A549 (cell line): Measurements from ENCODE around the gene PPP1R18. TPM values are rescaled to one million over a fixed set of nuclear protein-coding genes. Genes with fewer than 3 reads are reported as not detected.

ENCODE experiments used
- ATAC-seq, 2 experiments: fragments of 200-7000 bp in 1 of 2; fragments of >200 bp in 1 of 2; cut with Nextera tagmentation in 1 of 2; cut with Tn5 transposase in 1 of 2; 3 replicates each; pipeline versions ENCODE4 v1.8.0 to v1.9.1; 2018 to 2020; ENCODE audit warnings: mild to moderate bottlenecking in 1 of 2, moderate library complexity in 1 of 2
- CTCF ChIA-PET: fragments of 300-600 bp; sonication (Branson Sonifier 250); formaldehyde crosslinking; extraction: SDS; loops from one replicate; lab custom pipeline; 2021; ENCODE audit warnings: antibody characterized with exemption, inconsistent platforms; lab: Yijun Ruan, JAX
- POLR2A ChIA-PET: fragments of 350-600 bp; formaldehyde crosslinking; extraction: SDS; loops from one replicate; lab custom pipeline; 2021; ENCODE audit warnings: antibody characterized with exemption, inconsistent platforms; lab: Yijun Ruan, JAX
- DNase-seq, 2 experiments: peaks; one replicate each; pipeline versions ENCODE4 v3.0.0 to v3.0.0-alpha.2; 2011 to 2016; ENCODE audit warnings: low read depth in 1 of 2, low spot score in 1 of 2
- FAIRE-seq: peaks from 2 replicates; lab custom pipeline; 2011; peaks lifted over from hg19 to GRCh38; lab: Jason Lieb, UNC
- H3K27ac ChIP-seq, 2 experiments: fragments of >200 bp; sonication (Bioruptor Twin); formaldehyde crosslinking; 3 replicates each; pipeline ENCODE4 v1.5.1; 2016 to 2017
- H3K4me1 ChIP-seq: fragments of >200 bp; sonication (Bioruptor Twin); formaldehyde crosslinking; 3 replicates; pipeline ENCODE4 v1.6.1; 2016
- H3K4me2 ChIP-seq: fragments of >200 bp; sonication (Bioruptor Twin); formaldehyde crosslinking; 3 replicates; pipeline ENCODE4 v1.6.1; 2016
- H3K4me3 ChIP-seq: fragments of >200 bp; sonication (Bioruptor Twin); formaldehyde crosslinking; 3 replicates; pipeline ENCODE4 v1.5.1; 2016
- H3K9me3 ChIP-seq: fragments of >200 bp; sonication (Bioruptor Twin); formaldehyde crosslinking; 3 replicates; pipeline ENCODE4 v1.6.1; 2016
- ATOH8 ChIP-seq: fragments of 250-450 bp; sonication (Bioruptor Pico); IDR thresholded peaks from 2 replicates; pipeline ENCODE4 v1.5.0; 2020; ENCODE audit warnings: low read depth, mild to moderate bottlenecking, moderate library complexity
- BHLHE40 ChIP-seq: IDR thresholded peaks from 2 replicates; pipeline ENCODE4 v1.6.1; 2012; ENCODE audit warnings: low read depth, low read length, inconsistent platforms
- CBX8 ChIP-seq: fragments of 200-600 bp; sonication (generic); IDR thresholded peaks from 2 replicates; pipeline ENCODE4 v1.6.1; 2016
- CTCF ChIP-seq: fragments of >200 bp; sonication (Bioruptor Twin); formaldehyde crosslinking; IDR thresholded peaks from 3 replicates; pipeline ENCODE4 v1.5.1; 2016
- EHF ChIP-seq: fragments of 250-450 bp; sonication (Bioruptor Pico); IDR thresholded peaks from 2 replicates; pipeline ENCODE4 v1.5.0; 2020; ENCODE audit warnings: mild to moderate bottlenecking
- EHMT2 ChIP-seq: fragments of 200-600 bp; sonication (generic); IDR thresholded peaks from 2 replicates; pipeline ENCODE4 v1.6.1; 2016; ENCODE audit warnings: antibody characterized with exemption, low read depth, mild to moderate bottlenecking, moderate library complexity
- FOXS1 ChIP-seq: fragments of 250-450 bp; sonication (Bioruptor Pico); IDR thresholded peaks from 2 replicates; pipeline ENCODE4 v1.5.0; 2020; ENCODE audit warnings: mild to moderate bottlenecking, moderate library complexity
- GATA3 ChIP-seq: IDR thresholded peaks from 2 replicates; pipeline ENCODE4 v1.6.1; 2012; ENCODE audit warnings: borderline replicate concordance
- HEYL ChIP-seq: fragments of 250-450 bp; sonication (Bioruptor Pico); IDR thresholded peaks from 2 replicates; pipeline ENCODE4 v1.8.0; 2021; ENCODE audit warnings: mild to moderate bottlenecking, moderate library complexity
- HOXB5 ChIP-seq: fragments of 250-450 bp; sonication (Bioruptor Pico); IDR thresholded peaks from 2 replicates; pipeline ENCODE4 v1.5.0; 2020; ENCODE audit warnings: mild to moderate bottlenecking, moderate library complexity
- MAFK ChIP-seq: fragments of 450-650 bp; IDR thresholded peaks from 2 replicates; pipeline ENCODE4 v1.6.1; 2014; ENCODE audit not compliant: partially characterized antibody
- MAX ChIP-seq: IDR thresholded peaks from 2 replicates; pipeline ENCODE4 v1.6.1; 2012
- MAZ ChIP-seq: fragments of 150-350 bp; IDR thresholded peaks from 2 replicates; pipeline ENCODE4 v1.6.1; 2014; ENCODE audit warnings: antibody characterized with exemption, low read depth, low read length, borderline replicate concordance
- NFE2L2 ChIP-seq: fragments of 150-350 bp; conservative IDR thresholded peaks from 2 replicates; pipeline ENCODE4 v1.6.1; 2014; ENCODE audit warnings: low read length
- NR3C1 ChIP-seq: fragments of >200 bp; sonication (Bioruptor Twin); formaldehyde crosslinking; IDR thresholded peaks from 3 replicates; pipeline ENCODE4 v1.6.1; 2017
- PHF8 ChIP-seq: fragments of 200-600 bp; sonication (generic); IDR thresholded peaks from 2 replicates; pipeline ENCODE4 v1.6.1; 2016; ENCODE audit warnings: low read depth, mild to moderate bottlenecking, antibody characterized with exemption, moderate library complexity, borderline replicate concordance
- RARB ChIP-seq: fragments of 250-450 bp; sonication (Bioruptor Pico); IDR thresholded peaks from 2 replicates; pipeline ENCODE4 v1.8.0; 2021; ENCODE audit warnings: mild to moderate bottlenecking, moderate library complexity
- RCOR1 ChIP-seq: fragments of 150-350 bp; IDR thresholded peaks from 2 replicates; pipeline ENCODE4 v1.6.1; 2014; ENCODE audit warnings: antibody characterized with exemption, low read length, low read depth
- SMC3 ChIP-seq: fragments of >200 bp; sonication (Bioruptor Twin); formaldehyde crosslinking; IDR thresholded peaks from 3 replicates; pipeline ENCODE4 v1.6.1; 2018; ENCODE audit warnings: inconsistent platforms
- SREBF2 ChIP-seq: fragments of 450-650 bp; IDR thresholded peaks from 2 replicates; pipeline ENCODE4 v1.6.1; 2014; ENCODE audit warnings: mild to moderate bottlenecking, moderate library complexity
- USF2 ChIP-seq: fragments of 450-650 bp; IDR thresholded peaks from 2 replicates; pipeline ENCODE4 v1.6.1; 2014; ENCODE audit warnings: antibody characterized with exemption
- ZC3H11A ChIP-seq: fragments of 450-650 bp; IDR thresholded peaks from 2 replicates; pipeline ENCODE4 v1.6.1; 2014; ENCODE audit warnings: antibody characterized with exemption, mild to moderate bottlenecking
- WGBS: methylation state at CpG from one replicate; pipeline ENCODE4 v1.1.6; 2017; ENCODE audit errors: missing lambda C conversion rate; 5-methylcytosine and 5-hydroxymethylcytosine counted together
- polyA plus RNA-seq, 4 experiments: library from polyadenylated mRNA; depleted of rRNA in 3 of 4; stranded (reverse); fragments of >200 nt; fragmentation: RNase III in 1 of 4; extraction: RNeasy Plus Mini Kit Qiagen cat#74134 plus additional on column Dnase treatment in 1 of 4; gene quantifications; 2 replicates in 3 of 4; 3 replicates in 1 of 4; pipeline ENCODE4 v1.2.3, GENCODE V29; 2011 to 2017
- TF ChIP-seq, protein P1 (sequence below): fragments of 150-350 bp; IDR thresholded peaks from 2 replicates; pipeline ENCODE4 v1.6.1; 2014; ENCODE audit warnings: low read depth, mild to moderate bottlenecking, low read length
- TF ChIP-seq, protein P2 (sequence below): IDR thresholded peaks from 2 replicates; pipeline ENCODE4 v1.6.1; 2012; ENCODE audit warnings: low read depth, borderline replicate concordance
- TF ChIP-seq, protein P3 (sequence below): IDR thresholded peaks from 2 replicates; pipeline ENCODE4 v1.6.1; 2012

Gene PPP1R18
- polyA plus RNA-seq, 2 of the 4 experiments (the other 2 are of a cell fraction), result 17.1 to 20.6 TPM

DNA sequence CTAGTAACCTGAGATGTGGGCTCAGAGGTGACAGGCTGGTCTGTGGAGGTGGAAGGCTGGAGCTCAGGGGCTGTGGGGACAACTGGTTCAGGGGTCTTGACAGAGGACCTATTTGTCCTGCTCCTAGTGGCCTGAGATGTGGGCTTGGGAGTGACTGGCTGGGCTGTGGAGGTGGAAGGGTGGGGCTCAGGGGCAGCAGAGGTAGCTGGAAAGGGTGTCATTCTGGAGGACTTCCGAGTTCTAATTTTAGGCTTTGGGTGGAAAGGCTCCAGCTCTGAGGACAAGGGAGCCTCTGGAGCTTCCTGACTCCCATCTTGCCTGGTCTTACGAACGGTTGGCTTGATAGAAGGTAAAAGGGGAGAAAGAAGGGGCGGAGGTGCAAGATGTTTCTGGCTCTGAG, 19.2 kb upstream of the PPP1R18 start (continued):
- TF ChIP-seq USF2, result no peak
- no peak for TF ChIP-seq RCOR1
- no peak for TF ChIP-seq PHF8
- no peak for TF ChIP-seq SMC3
- no peak for TF ChIP-seq MAX
- TF ChIP-seq CBX8, result no peak

DNA sequence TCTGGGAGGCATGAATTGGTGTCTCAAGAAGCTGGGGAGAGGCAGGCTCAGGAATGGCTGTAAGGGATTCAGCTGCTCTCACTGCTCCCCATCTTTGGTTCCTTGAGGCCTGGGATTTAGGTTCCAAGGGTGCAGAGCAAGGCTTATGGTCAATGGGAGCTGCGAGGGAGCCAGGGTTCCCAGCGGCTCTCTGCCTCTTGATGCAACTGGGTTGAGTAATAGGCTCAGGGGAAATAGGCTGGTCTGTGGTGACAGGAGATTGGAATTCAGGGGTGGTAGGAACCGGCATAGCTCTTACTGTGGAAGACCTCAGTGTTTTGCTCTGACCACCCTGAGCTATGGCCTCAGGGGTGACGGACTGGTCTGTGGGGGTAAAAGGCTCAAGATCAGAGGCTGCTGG, 17.4 kb upstream of the PPP1R18 start:
- H3K27ac ChIP-seq, result no peak overlapping the region
- TF ChIP-seq HEYL (CRISPR knock-in tag) (no peak), CBX8 (no peak), NR3C1 (no peak), EHF (CRISPR knock-in tag) (no peak), CTCF (no peak), NFE2L2 (no peak), RCOR1 (no peak), ZC3H11A (no peak), GATA3 (no peak), BHLHE40 (no peak), MAFK (no peak), HOXB5 (CRISPR knock-in tag) (no peak), SREBF2 (no peak), USF2 (no peak)
- TF ChIP-seq, protein P1, sequence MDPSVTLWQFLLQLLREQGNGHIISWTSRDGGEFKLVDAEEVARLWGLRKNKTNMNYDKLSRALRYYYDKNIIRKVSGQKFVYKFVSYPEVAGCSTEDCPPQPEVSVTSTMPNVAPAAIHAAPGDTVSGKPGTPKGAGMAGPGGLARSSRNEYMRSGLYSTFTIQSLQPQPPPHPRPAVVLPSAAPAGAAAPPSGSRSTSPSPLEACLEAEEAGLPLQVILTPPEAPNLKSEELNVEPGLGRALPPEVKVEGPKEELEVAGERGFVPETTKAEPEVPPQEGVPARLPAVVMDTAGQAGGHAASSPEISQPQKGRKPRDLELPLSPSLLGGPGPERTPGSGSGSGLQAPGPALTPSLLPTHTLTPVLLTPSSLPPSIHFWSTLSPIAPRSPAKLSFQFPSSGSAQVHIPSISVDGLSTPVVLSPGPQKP, result no peak
- TF ChIP-seq, protein P2, sequence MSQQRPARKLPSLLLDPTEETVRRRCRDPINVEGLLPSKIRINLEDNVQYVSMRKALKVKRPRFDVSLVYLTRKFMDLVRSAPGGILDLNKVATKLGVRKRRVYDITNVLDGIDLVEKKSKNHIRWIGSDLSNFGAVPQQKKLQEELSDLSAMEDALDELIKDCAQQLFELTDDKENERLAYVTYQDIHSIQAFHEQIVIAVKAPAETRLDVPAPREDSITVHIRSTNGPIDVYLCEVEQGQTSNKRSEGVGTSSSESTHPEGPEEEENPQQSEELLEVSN, result no peak
- H3K4me1 ChIP-seq, result peaks cover 23% of the 10 kb centered on the region
- no peak overlapping the region for H3K4me3 ChIP-seq
- WGBS, result 96% methylated on average over 2 of the region's 4 CpGs
- FAIRE-seq (no peak), ATAC-seq (no peak), DNase-seq (no peak)
- POLR2A ChIA-PET, result interaction anchor here (0.7 kb wide), 1 partner anchor 16 kb away, joined by 3 read pairs; no protein-coding TSS in a partner anchor
- CTCF ChIA-PET, result interaction anchor here (0.6 to 2.3 kb wide), 7 partner anchors 13 to 162 kb away, joined by 3 to 13 read pairs (median 3); partner anchors contain the start of genes DHX16 and MDC1
- H3K9me3 ChIP-seq, result no peaks in the 10 kb centered on the region
- H3K4me2 ChIP-seq, result no peak overlapping the region

DNA sequence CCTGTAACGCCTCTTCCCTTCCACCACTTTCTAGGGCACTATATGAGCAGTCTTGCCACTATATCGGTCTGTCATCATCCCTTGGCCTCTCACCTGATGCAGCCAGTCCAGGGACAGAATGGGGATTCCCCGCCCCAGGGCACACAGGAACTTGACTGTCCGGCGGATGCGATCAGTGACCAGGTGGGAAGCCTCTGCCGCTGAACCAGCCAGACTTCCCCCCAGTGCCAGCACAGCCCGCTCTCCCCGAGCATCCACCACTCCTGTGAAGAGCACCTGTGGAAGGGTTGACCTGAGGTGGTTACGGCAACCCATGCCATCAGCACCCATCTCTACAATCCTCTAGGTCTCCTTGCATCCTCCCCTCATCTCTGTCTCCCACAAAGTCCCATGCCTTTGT, 16.6 kb upstream of the PPP1R18 start:
- no peak overlapping the region for H3K27ac ChIP-seq
- 97% methylated on average over 4 of the region's 10 CpGs for WGBS
- TF ChIP-seq, protein P1, result no peak
- TF ChIP-seq, protein P3, sequence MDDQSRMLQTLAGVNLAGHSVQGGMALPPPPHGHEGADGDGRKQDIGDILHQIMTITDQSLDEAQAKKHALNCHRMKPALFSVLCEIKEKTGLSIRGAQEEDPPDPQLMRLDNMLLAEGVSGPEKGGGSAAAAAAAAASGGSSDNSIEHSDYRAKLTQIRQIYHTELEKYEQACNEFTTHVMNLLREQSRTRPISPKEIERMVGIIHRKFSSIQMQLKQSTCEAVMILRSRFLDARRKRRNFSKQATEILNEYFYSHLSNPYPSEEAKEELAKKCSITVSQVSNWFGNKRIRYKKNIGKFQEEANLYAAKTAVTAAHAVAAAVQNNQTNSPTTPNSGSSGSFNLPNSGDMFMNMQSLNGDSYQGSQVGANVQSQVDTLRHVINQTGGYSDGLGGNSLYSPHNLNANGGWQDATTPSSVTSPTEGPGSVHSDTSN, result no peak
- no peak for TF ChIP-seq MAZ
- TF ChIP-seq ATOH8 (CRISPR knock-in tag), result no peak
- no peak for TF ChIP-seq HOXB5 (CRISPR knock-in tag)
- no peak for TF ChIP-seq RARB (CRISPR knock-in tag)
- TF ChIP-seq FOXS1 (CRISPR knock-in tag), result no peak
- no peak for TF ChIP-seq EHMT2
- TF ChIP-seq, all 56 proteins: peak for 0
- FAIRE-seq, result no peak
- ATAC-seq, result no peak
- H3K4me3 ChIP-seq, result no peak overlapping the region
- ChIA-PET CTCF (interaction anchor here (1.1 to 1.2 kb wide), 2 partner anchors 24 to 30 kb away, joined by 3 to 7 read pairs; partner anchors contain the start of gene DHX16), POLR2A (no interaction called here)
- no peak overlapping the region for H3K4me2 ChIP-seq
- no peak for DNase-seq
- H3K9me3 ChIP-seq, result no peaks in the 10 kb centered on the region
- H3K4me1 ChIP-seq, result peaks cover 16% of the 10 kb centered on the region
